SU-DHL-6 (cell line): Measurements from ENCODE around the gene LSM3.

Experiments used
- H2AFZ ChIP-seq: fragments of 200-600 bp; sonication (generic); 2 replicates; pipeline ENCODE4 v1.6.1; 2014; ENCODE audit warnings: low read depth, mild to moderate bottlenecking, moderate library complexity, mixed read lengths, antibody characterized with exemption, low read length; ENCODE audit not compliant: severe bottlenecking
- H3F3A ChIP-seq: fragments of 200-600 bp; shearing (Covaris generic); 2 replicates; pipeline ENCODE4 v1.6.0; 2016; ENCODE audit warnings: antibody characterized with exemption, mild to moderate bottlenecking; ENCODE audit not compliant: insufficient read depth
- H3K27ac ChIP-seq: fragments of 200-600 bp; sonication (generic); 2 replicates; pipeline ENCODE4 v1.5.1; 2016; ENCODE audit warnings: low read depth, mild to moderate bottlenecking, low read length, moderate library complexity, mixed read lengths
- H3K27me3 ChIP-seq: fragments of 200-600 bp; sonication (generic), shearing (Covaris generic); 2 replicates; pipeline ENCODE4 v1.6.0; 2014; ENCODE audit warnings: mild to moderate bottlenecking, low read length
- H3K36me3 ChIP-seq: fragments of 200-600 bp; sonication (generic); 2 replicates; pipeline ENCODE4 v1.6.1; 2014; ENCODE audit warnings: mild to moderate bottlenecking, low read length, mixed read lengths
- H3K4me2 ChIP-seq: fragments of 300-600, 200-600 bp; shearing (Covaris generic), sonication (generic); 2 replicates; pipeline ENCODE4 v1.6.0; 2014; ENCODE audit warnings: low read length, low read depth, mild to moderate bottlenecking; ENCODE audit not compliant: poor library complexity, severe bottlenecking
- H3K4me3 ChIP-seq: fragments of 200-600 bp; sonication (generic); 2 replicates; pipeline ENCODE4 v1.5.1; 2014; ENCODE audit warnings: antibody characterized with exemption, low read length, mild to moderate bottlenecking, mixed read lengths; ENCODE audit not compliant: insufficient read depth, poor library complexity, severe bottlenecking
- H3K79me2 ChIP-seq: fragments of 200-600 bp; sonication (generic); 2 replicates; pipeline ENCODE4 v1.6.1; 2014; ENCODE audit warnings: mild to moderate bottlenecking, low read length, moderate library complexity; ENCODE audit not compliant: insufficient read depth
- H3K9ac ChIP-seq: fragments of 200-600 bp; sonication (generic); 2 replicates; pipeline ENCODE4 v1.7.0; 2014; ENCODE audit warnings: mild to moderate bottlenecking, low read length
- H3K9me2 ChIP-seq: fragments of 200-600 bp; sonication (generic); replicated peaks from 2 replicates; pipeline ENCODE4 v1.6.1; 2014; ENCODE audit warnings: low read length; ENCODE audit not compliant: insufficient read depth
- H3K9me3 ChIP-seq: fragments of 200-600 bp; sonication (generic); 2 replicates; pipeline ENCODE4 v1.6.1; 2014; ENCODE audit warnings: low read length, mixed read lengths; ENCODE audit not compliant: insufficient read depth
- H4K20me1 ChIP-seq: fragments of 200-600 bp; sonication (generic); 2 replicates; pipeline ENCODE4 v1.6.1; 2014; ENCODE audit warnings: low read depth, mild to moderate bottlenecking, antibody characterized with exemption, low read length, moderate library complexity, mixed read lengths
- EZH2phosphoT487 ChIP-seq: fragments of 200-600 bp; sonication (generic), shearing (Covaris generic); conservative IDR thresholded peaks from 2 replicates; pipeline ENCODE4 v1.6.1; 2018; ENCODE audit warnings: mild to moderate bottlenecking, antibody characterized with exemption, low read length, moderate library complexity, mixed read lengths
- TF ChIP-seq, protein P1 (sequence below): fragments of 200-600 bp; sonication (generic); IDR thresholded peaks from one replicate; pipeline ENCODE4 v1.5.1; 2017; ENCODE audit warnings: antibody characterized with exemption, mild to moderate bottlenecking, low read length, moderate library complexity; ENCODE audit not compliant: insufficient read depth, poor library complexity, severe bottlenecking

Gene LSM3

DNA sequence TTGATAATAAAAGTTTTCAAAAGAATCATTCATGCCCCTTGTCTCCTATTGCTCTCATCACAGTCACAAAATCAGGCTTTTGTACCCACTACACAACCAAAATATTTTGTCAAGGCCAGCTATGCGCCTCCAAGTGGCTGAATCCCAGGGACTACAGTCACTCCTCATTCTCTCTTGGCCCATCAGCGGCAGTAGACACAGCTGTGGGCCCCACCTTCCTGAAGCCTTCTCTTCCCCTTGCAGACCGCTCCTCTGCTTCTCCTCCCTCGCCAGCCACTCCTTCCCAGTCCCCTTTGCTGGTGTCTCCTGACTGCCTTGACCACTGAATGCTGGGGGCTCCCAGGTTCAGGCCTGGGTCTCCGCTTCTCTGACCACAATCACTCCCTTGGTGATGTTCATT is 52.1 kb downstream of the LSM3 start:
- no peak overlapping the region for H3K9ac ChIP-seq
- TF ChIP-seq EZH2phosphoT487 = no peak
- TF ChIP-seq, protein P1, sequence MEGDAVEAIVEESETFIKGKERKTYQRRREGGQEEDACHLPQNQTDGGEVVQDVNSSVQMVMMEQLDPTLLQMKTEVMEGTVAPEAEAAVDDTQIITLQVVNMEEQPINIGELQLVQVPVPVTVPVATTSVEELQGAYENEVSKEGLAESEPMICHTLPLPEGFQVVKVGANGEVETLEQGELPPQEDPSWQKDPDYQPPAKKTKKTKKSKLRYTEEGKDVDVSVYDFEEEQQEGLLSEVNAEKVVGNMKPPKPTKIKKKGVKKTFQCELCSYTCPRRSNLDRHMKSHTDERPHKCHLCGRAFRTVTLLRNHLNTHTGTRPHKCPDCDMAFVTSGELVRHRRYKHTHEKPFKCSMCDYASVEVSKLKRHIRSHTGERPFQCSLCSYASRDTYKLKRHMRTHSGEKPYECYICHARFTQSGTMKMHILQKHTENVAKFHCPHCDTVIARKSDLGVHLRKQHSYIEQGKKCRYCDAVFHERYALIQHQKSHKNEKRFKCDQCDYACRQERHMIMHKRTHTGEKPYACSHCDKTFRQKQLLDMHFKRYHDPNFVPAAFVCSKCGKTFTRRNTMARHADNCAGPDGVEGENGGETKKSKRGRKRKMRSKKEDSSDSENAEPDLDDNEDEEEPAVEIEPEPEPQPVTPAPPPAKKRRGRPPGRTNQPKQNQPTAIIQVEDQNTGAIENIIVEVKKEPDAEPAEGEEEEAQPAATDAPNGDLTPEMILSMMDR = no peak
- H3K27ac ChIP-seq = no peak overlapping the region
- no peaks in the 10 kb centered on the region for H3F3A ChIP-seq
- no peak overlapping the region for H3K4me3 ChIP-seq
- H3K36me3 ChIP-seq = no peaks in the 10 kb centered on the region
- no peaks in the 10 kb centered on the region for H3K9me2 ChIP-seq
- H3K4me2 ChIP-seq = no peak overlapping the region
- no peaks in the 10 kb centered on the region for H3K9me3 ChIP-seq
- no peaks in the 10 kb centered on the region; the same call in 1 of the 2 replicates for H3K27me3 ChIP-seq
- H3K79me2 ChIP-seq = no peaks in the 10 kb centered on the region
- H4K20me1 ChIP-seq = no peaks in the 10 kb centered on the region
- no peak overlapping the region for H2AFZ ChIP-seq

DNA sequence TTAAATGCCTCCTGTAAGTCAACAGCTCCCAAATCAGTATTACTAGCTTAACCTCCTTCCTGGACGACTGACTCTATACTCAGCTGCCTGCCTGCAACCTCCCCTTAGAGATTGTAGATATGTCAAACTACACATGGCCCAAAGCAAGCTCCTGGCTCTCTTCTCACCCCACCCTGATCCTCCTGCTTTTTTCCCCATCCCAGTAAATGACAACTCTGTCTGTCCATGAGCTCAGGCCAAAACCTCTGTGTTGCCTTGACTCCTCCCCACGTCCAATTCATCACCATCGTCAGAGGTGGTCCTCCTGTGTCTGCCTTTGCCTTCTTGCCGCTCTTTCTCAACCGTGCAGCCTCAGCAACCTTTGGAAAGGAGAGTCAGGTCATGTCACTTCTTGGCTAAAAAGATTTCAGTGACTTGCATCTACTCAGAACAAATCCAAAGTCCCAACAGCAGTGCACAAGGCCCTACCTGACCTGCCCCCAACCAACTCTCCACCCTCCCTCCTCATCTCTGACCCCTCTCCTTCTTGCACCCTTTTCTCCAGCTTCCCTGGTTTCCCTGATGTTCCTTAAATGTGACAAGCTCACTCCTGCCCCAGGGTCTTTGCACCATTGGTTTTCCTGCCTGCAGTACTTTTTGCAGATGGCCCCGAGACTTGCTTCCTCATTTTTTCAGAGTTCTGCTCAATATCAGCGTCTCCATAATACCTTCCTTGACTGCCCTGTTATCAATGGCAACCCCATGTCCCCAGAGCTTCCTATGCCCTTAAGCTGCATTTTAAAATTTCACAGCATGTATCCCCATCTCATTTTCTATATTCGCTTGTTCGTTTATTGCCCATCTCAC is 52.8 kb downstream of the LSM3 start:
- no peak overlapping the region for H3K27ac ChIP-seq
- no peak for TF ChIP-seq EZH2phosphoT487
- TF ChIP-seq, protein P1 = no peak
- H3K4me3 ChIP-seq = no peak overlapping the region
- no peak overlapping the region for H2AFZ ChIP-seq
- no peaks in the 10 kb centered on the region for H3K9me2 ChIP-seq
- no peak overlapping the region for H3K4me2 ChIP-seq
- H3K27me3 ChIP-seq = no peaks in the 10 kb centered on the region; the same call in 1 of the 2 replicates
- no peaks in the 10 kb centered on the region for H4K20me1 ChIP-seq
- H3K36me3 ChIP-seq = no peaks in the 10 kb centered on the region
- H3K9me3 ChIP-seq = no peaks in the 10 kb centered on the region
- H3F3A ChIP-seq = no peaks in the 10 kb centered on the region
- no peaks in the 10 kb centered on the region for H3K79me2 ChIP-seq
- no peak overlapping the region for H3K9ac ChIP-seq

DNA sequence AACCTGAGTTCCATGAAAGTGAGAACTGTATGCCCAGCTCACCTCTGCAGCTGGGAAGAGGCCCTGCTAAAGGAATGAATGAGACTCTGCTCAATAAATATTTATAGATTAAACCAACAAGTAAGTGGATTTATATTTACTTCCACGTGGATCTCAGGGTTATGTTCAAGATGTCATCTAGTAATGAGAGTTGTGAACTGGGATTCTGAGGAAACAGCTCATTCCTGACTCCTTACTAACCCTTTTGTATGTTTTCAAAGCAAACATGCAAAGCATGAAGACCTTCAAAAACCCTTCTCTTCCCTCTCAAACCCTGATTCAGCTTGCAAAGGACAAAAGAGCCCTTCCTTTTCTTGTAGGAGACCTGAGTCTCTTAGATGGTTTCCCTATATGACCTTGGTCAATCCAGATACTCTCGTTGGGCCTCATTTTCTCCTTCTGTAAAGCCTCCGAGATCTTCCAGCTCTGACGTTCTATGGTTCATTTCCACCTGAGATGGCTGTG is 53.4 kb downstream of the LSM3 start:
- TF ChIP-seq, protein P1 = no peak
- no peak for TF ChIP-seq EZH2phosphoT487
- no peak overlapping the region for H3K27ac ChIP-seq
- H3K9me3 ChIP-seq = no peaks in the 10 kb centered on the region
- no peaks in the 10 kb centered on the region for H3K79me2 ChIP-seq
- H3K9ac ChIP-seq = no peak overlapping the region
- no peaks in the 10 kb centered on the region for H4K20me1 ChIP-seq
- no peak overlapping the region for H3K4me2 ChIP-seq
- H3K9me2 ChIP-seq = no peaks in the 10 kb centered on the region
- no peak overlapping the region for H3K4me3 ChIP-seq
- no peaks in the 10 kb centered on the region for H3F3A ChIP-seq
- H2AFZ ChIP-seq = no peak overlapping the region
- H3K36me3 ChIP-seq = no peaks in the 10 kb centered on the region
- H3K27me3 ChIP-seq = no peaks in the 10 kb centered on the region; the same call in 1 of the 2 replicates
